ENCODE measurements around the gene RMND5B. TPM values are rescaled to one million over a fixed set of nuclear protein-coding genes. Genes with fewer than 3 reads are reported as not detected.

RMND5B gene
- polyA plus RNA-seq, 1 experiment, result 39.6 TPM

- Histone ChIP-seq H3K36me3 (ENCODE audit: control insufficient read depth, insufficient read depth, low read length) (peaks cover 12% of the 10 kb centered on the region), H3K4me3 (ENCODE audit: low read depth, low read length) (no peak overlapping the region), H3K27me3 (ENCODE audit: control insufficient read depth, insufficient read depth, low read length) (no peaks in the 10 kb centered on the region)
- no peak for DNase-seq (ENCODE audit: low read depth)
- TF ChIP-seq CTCF (IDR thresholded peaks at IDR 0.05; ENCODE audit: insufficient read depth, low read depth, low read length), result no peak
- CTCF ChIA-PET, result interaction anchor here (0.6 to 1.4 kb wide), 2 partner anchors 9 to 66 kb away, joined by 3 to 6 read pairs; no protein-coding TSS in a partner anchor
- POLR2A ChIA-PET, result interaction anchor here (0.7 kb wide), 1 partner anchor 17 kb away, joined by 3 read pairs; the partner anchor contains the start of gene NHP2
Observed at GRCh38 chr5:178136990-178137389, 6.2 kb downstream of the RMND5B start.

GRCh38 chr5:178137991-178138390 lies 7.2 kb downstream of the RMND5B start:
- CTCF ChIA-PET, result interaction anchor here (0.8 to 1.4 kb wide), 2 partner anchors 8 to 9 kb away, joined by 3 to 6 read pairs; no protein-coding TSS in a partner anchor
- Histone ChIP-seq H3K27me3 (ENCODE audit: control insufficient read depth, insufficient read depth, low read length) (no peaks in the 10 kb centered on the region), H3K4me3 (ENCODE audit: low read depth, low read length) (no peak overlapping the region), H3K36me3 (ENCODE audit: control insufficient read depth, insufficient read depth, low read length) (peaks cover 18% of the 10 kb centered on the region)
- TF ChIP-seq CTCF (IDR thresholded peaks at IDR 0.05; ENCODE audit: insufficient read depth, low read depth, low read length), result no peak
- no peak for DNase-seq (ENCODE audit: low read depth)
- POLR2A ChIA-PET, result no interaction called here

GRCh38 chr5:178141550-178141949 lies 10.7 kb downstream of the RMND5B start:
- DNase-seq (ENCODE audit: low read depth), result no peak
- TF ChIP-seq CTCF (IDR thresholded peaks at IDR 0.05; ENCODE audit: insufficient read depth, low read depth, low read length), result no peak
- Histone ChIP-seq H3K36me3 (ENCODE audit: control insufficient read depth, insufficient read depth, low read length) (peaks cover 27% of the 10 kb centered on the region), H3K4me3 (ENCODE audit: low read depth, low read length) (no peak overlapping the region), H3K27me3 (ENCODE audit: control insufficient read depth, insufficient read depth, low read length) (no peaks in the 10 kb centered on the region)
- CTCF ChIA-PET, result interaction anchor here (1.0 kb wide), 1 partner anchor 17 kb away, joined by 3 read pairs; no protein-coding TSS in a partner anchor
- POLR2A ChIA-PET, result no interaction called here

DNA sequence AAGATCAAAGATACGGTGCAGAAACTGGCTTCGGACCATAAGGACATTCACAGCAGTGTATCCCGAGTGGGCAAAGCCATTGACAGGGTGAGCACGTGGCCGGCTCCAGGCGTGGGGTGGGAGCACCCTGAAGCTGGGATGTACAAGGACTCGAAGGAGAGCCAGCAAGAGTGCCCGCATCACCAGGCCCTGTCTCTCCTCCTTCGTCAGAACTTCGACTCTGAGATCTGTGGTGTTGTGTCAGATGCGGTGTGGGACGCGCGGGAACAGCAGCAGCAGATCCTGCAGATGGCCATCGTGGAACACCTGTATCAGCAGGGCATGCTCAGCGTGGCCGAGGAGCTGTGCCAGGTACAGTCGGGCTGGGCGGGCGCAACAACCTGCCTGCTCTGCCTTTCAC lies 11.8 kb downstream of the RMND5B start:
- Histone ChIP-seq H3K27me3 (ENCODE audit: control insufficient read depth, insufficient read depth, low read length) (no peaks in the 10 kb centered on the region), H3K4me3 (ENCODE audit: low read depth, low read length) (no peak overlapping the region), H3K36me3 (ENCODE audit: control insufficient read depth, insufficient read depth, low read length) (peaks cover 25% of the 10 kb centered on the region)
- POLR2A ChIA-PET, result no interaction called here
- TF ChIP-seq CTCF (IDR thresholded peaks at IDR 0.05; ENCODE audit: insufficient read depth, low read depth, low read length), result no peak
- no peak for DNase-seq (ENCODE audit: low read depth)
- CTCF ChIA-PET, result interaction anchor here (1.4 to 2.3 kb wide), 3 partner anchors 25 to 67 kb away, joined by 3 to 15 read pairs (median 7); no protein-coding TSS in a partner anchor

DNA sequence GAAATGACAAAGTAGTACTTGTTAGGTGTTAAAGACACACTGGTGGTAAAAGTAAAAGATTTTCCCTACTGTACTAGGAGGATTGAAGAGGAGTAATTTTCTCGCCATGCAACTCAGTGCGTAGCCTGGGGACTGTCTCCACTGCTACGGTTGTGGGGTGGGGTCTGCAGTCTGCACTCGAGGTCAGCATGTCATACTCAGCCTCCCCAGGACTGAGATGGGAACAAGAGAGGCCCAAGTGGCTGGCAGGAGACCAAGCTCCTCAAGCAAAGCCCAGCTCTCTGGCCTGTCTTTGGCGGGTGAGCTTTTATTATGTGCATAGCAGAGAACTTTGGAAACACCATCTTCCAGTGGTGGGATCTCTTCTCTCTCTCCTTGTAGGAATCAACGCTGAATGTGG lies 12.4 kb downstream of the RMND5B start:
- DNase-seq (ENCODE audit: low read depth), result no peak
- H3K27me3 ChIP-seq (ENCODE audit: control insufficient read depth, insufficient read depth, low read length), result no peaks in the 10 kb centered on the region
- H3K36me3 ChIP-seq (ENCODE audit: control insufficient read depth, insufficient read depth, low read length), result peaks cover 25% of the 10 kb centered on the region
- no peak for TF ChIP-seq CTCF (IDR thresholded peaks at IDR 0.05; ENCODE audit: insufficient read depth, low read depth, low read length)
- no peak overlapping the region for H3K4me3 ChIP-seq (ENCODE audit: low read depth, low read length)
- CTCF ChIA-PET, result interaction anchor here (1.4 to 2.3 kb wide), 3 partner anchors 25 to 68 kb away, joined by 3 to 15 read pairs (median 7); no protein-coding TSS in a partner anchor
- POLR2A ChIA-PET, result no interaction called here

Measured in BJ (cell line).